Suprapubic skin (tissue), 4 donors: ENCODE results near the gene CERT1. TPM values are rescaled to one million over a fixed set of nuclear protein-coding genes. Genes with fewer than 3 reads are reported as not detected.

Experiments used
- DNase-seq, 2 donors: peaks; one replicate each; pipeline ENCODE4 v3.0.0-alpha.2; 2019; ENCODE audit warnings: low spot score in 2 of 2
- H3K27ac ChIP-seq: fragments of 200-600 bp; sonication (generic); one replicate; pipeline ENCODE4 v1.5.1; 2019
- H3K27me3 ChIP-seq: fragments of 200-600 bp; sonication (generic); one replicate; pipeline ENCODE4 v1.5.1; 2019
- H3K36me3 ChIP-seq: fragments of 200-600 bp; sonication (generic); one replicate; pipeline ENCODE4 v1.5.1; 2019
- H3K4me1 ChIP-seq: fragments of 200-600 bp; sonication (generic); one replicate; pipeline ENCODE4 v1.5.1; 2019
- H3K4me3 ChIP-seq: fragments of 200-600 bp; sonication (generic); one replicate; pipeline ENCODE4 v1.5.1; 2019; ENCODE audit warnings: mild to moderate bottlenecking
- H3K9me3 ChIP-seq: fragments of 200-600 bp; sonication (generic); one replicate; pipeline ENCODE4 v1.5.1; 2019
- CTCF ChIP-seq, 2 donors: fragments of 200-600 bp in 1 of 2; fragments of 450-650 bp in 1 of 2; sonication (generic) in 1 of 2; IDR thresholded peaks; one replicate each; pipeline ENCODE4 v1.5.1; 2016 to 2019; ENCODE audit warnings: antibody characterized with exemption in 2 of 2, mild to moderate bottlenecking in 1 of 2, moderate library complexity in 1 of 2
- EP300 ChIP-seq: sonication (generic); formaldehyde crosslinking; IDR thresholded peaks from one replicate; pipeline ENCODE4 v1.6.1; 2017; ENCODE audit warnings: antibody characterized with exemption
- POLR2A ChIP-seq, 2 donors: fragments of 450-650 bp; IDR thresholded peaks; one replicate each; pipeline ENCODE4 v1.6.1; 2017; ENCODE audit warnings: antibody characterized with exemption in 2 of 2, mild to moderate bottlenecking in 2 of 2, moderate library complexity in 2 of 2
- POLR2AphosphoS5 ChIP-seq, 3 donors: sonication (generic); formaldehyde crosslinking; IDR thresholded peaks; one replicate each; pipeline ENCODE4 v1.6.1; 2017; ENCODE audit warnings: antibody characterized with exemption in 3 of 3
- WGBS: methylation state at CpG from one replicate; pipeline ENCODE4 v1.1.5; 2018; 5-methylcytosine and 5-hydroxymethylcytosine counted together
- total RNA-seq, 4 donors: library from RNA; depleted of rRNA; stranded (reverse); fragments of >200 nt; gene quantifications; one replicate each; pipeline ENCODE4 v1.1.0, GENCODE V29; 2016

CERT1 gene
- total RNA-seq, 4 donors from 2014 or later, result 25.3 to 41.2 (median 32.4) TPM

- Histone ChIP-seq H3K4me1 (peaks cover 9% of the 10 kb centered on the region), H3K27me3 (no peaks in the 10 kb centered on the region), H3K36me3 (no peaks in the 10 kb centered on the region), H3K9me3 (peaks cover 12% of the 10 kb centered on the region), H3K4me3 (no peak overlapping the region), H3K27ac (no peak overlapping the region)
- TF ChIP-seq EP300, result no peak
- TF ChIP-seq POLR2AphosphoS5 (IDR thresholded peaks at IDR 0.05), result no peak
- no peak for TF ChIP-seq POLR2A (IDR thresholded peaks at IDR 0.05)
- no peak for TF ChIP-seq CTCF (IDR thresholded peaks at IDR 0.05)
- 98% methylated on average over 2 of the region's 2 CpGs for WGBS
- no peak for DNase-seq
Observed at GRCh38 chr5:75532190-75532589, 20.8 kb upstream of the CERT1 start.

GRCh38 chr5:75529185-75529584, 17.8 kb upstream of the CERT1 start:
- Histone ChIP-seq H3K4me1 (peaks cover 7% of the 10 kb centered on the region), H3K9me3 (peaks cover 3% of the 10 kb centered on the region), H3K27ac (no peak overlapping the region), H3K36me3 (no peaks in the 10 kb centered on the region), H3K27me3 (no peaks in the 10 kb centered on the region), H3K4me3 (no peak overlapping the region)
- TF ChIP-seq CTCF (IDR thresholded peaks at IDR 0.05), result no peak
- TF ChIP-seq POLR2A (IDR thresholded peaks at IDR 0.05), result no peak
- no peak for TF ChIP-seq POLR2AphosphoS5 (IDR thresholded peaks at IDR 0.05)
- no peak for TF ChIP-seq EP300
- no peak for DNase-seq

- WGBS, result 85% methylated on average over 2 of the region's 2 CpGs
- peaks cover 11% of the 10 kb centered on the region for H3K4me1 ChIP-seq
- no peak overlapping the region for H3K4me3 ChIP-seq
- H3K36me3 ChIP-seq, result no peaks in the 10 kb centered on the region
- H3K27me3 ChIP-seq, result no peaks in the 10 kb centered on the region
- H3K9me3 ChIP-seq, result no peaks in the 10 kb centered on the region
- TF ChIP-seq POLR2AphosphoS5 (IDR thresholded peaks at IDR 0.05), result no peak
- no peak for TF ChIP-seq CTCF (IDR thresholded peaks at IDR 0.05)
- no peak for TF ChIP-seq EP300
- TF ChIP-seq POLR2A (IDR thresholded peaks at IDR 0.05), result no peak
- DNase-seq, result no peak
- H3K27ac ChIP-seq, result no peak overlapping the region
Observed at GRCh38 chr5:75526070-75526469, 14.6 kb upstream of the CERT1 start.

- H3K4me1 ChIP-seq, result peaks cover 11% of the 10 kb centered on the region
- peaks cover 3% of the 10 kb centered on the region for H3K36me3 ChIP-seq
- H3K27ac ChIP-seq, result no peak overlapping the region
- WGBS, result 96% methylated on average over 1 of the region's 1 CpG
- H3K9me3 ChIP-seq, result no peaks in the 10 kb centered on the region
- TF ChIP-seq CTCF (IDR thresholded peaks at IDR 0.05) (no peak), EP300 (no peak), POLR2AphosphoS5 (IDR thresholded peaks at IDR 0.05) (no peak), POLR2A (IDR thresholded peaks at IDR 0.05) (no peak)
- no peak overlapping the region for H3K4me3 ChIP-seq
- DNase-seq, result no peak
- no peaks in the 10 kb centered on the region for H3K27me3 ChIP-seq
Observed at GRCh38 chr5:75525344-75525743, 13.9 kb upstream of the CERT1 start.

- no peak for DNase-seq
- Histone ChIP-seq H3K36me3 (peaks cover 3% of the 10 kb centered on the region), H3K27ac (no peak overlapping the region), H3K4me1 (peaks cover 11% of the 10 kb centered on the region), H3K9me3 (no peaks in the 10 kb centered on the region), H3K4me3 (no peak overlapping the region), H3K27me3 (no peaks in the 10 kb centered on the region)
- TF ChIP-seq POLR2AphosphoS5 (IDR thresholded peaks at IDR 0.05), result no peak
- TF ChIP-seq POLR2A (IDR thresholded peaks at IDR 0.05), result no peak
- TF ChIP-seq CTCF (IDR thresholded peaks at IDR 0.05), result no peak
- TF ChIP-seq EP300, result no peak
- 83% methylated on average over 1 of the region's 1 CpG for WGBS
Observed at GRCh38 chr5:75524591-75524990, 13.2 kb upstream of the CERT1 start.
